PC-9 (cell line): ENCODE results near the gene CD164.

ENCODE experiments used
- EZH2 ChIP-seq: fragments of 200-600 bp; sonication (generic); IDR thresholded peaks from 2 replicates; pipeline ENCODE4 v1.8.0; 2017; ENCODE audit warnings: antibody characterized with exemption, low read depth
- TF ChIP-seq, protein P1 (sequence below): fragments of 200-600 bp; sonication (generic); conservative IDR thresholded peaks from 2 replicates; pipeline ENCODE4 v1.6.1; 2017; ENCODE audit warnings: mixed run types, antibody characterized with exemption, mild to moderate bottlenecking, moderate library complexity

DNA sequence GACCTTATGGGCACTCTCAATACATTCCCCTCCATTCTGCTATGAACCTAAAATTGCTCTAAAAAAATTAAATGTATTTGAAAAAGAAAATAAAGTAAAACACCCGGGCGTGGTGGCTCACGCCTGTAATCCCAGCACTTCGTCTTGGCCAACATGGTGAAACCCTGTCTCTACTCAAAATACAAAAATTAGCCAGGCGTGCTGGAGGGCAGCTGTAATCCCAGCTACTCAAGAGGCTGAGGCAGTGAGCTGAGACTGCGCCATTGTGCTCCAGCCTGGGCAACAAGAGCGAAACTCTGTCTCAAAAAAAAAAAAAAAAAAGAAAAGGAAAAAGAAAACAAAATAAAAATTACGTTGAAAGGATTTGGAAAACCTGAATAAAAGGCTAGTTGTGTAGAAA lies 60.5 kb downstream of the CD164 start:
- TF ChIP-seq, protein P1, sequence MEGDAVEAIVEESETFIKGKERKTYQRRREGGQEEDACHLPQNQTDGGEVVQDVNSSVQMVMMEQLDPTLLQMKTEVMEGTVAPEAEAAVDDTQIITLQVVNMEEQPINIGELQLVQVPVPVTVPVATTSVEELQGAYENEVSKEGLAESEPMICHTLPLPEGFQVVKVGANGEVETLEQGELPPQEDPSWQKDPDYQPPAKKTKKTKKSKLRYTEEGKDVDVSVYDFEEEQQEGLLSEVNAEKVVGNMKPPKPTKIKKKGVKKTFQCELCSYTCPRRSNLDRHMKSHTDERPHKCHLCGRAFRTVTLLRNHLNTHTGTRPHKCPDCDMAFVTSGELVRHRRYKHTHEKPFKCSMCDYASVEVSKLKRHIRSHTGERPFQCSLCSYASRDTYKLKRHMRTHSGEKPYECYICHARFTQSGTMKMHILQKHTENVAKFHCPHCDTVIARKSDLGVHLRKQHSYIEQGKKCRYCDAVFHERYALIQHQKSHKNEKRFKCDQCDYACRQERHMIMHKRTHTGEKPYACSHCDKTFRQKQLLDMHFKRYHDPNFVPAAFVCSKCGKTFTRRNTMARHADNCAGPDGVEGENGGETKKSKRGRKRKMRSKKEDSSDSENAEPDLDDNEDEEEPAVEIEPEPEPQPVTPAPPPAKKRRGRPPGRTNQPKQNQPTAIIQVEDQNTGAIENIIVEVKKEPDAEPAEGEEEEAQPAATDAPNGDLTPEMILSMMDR: no peak
- no peak for TF ChIP-seq EZH2
